GM15510 (cell line): ENCODE measurements around the gene EXOC4.

Experiments used
- POLR2A ChIP-seq: IDR thresholded peaks from 3 replicates; pipeline ENCODE4 v1.6.1; 2011; ENCODE audit warnings: borderline replicate concordance; ENCODE audit not compliant: insufficient read length; ENCODE audit errors: extremely low read depth

Gene EXOC4

DNA sequence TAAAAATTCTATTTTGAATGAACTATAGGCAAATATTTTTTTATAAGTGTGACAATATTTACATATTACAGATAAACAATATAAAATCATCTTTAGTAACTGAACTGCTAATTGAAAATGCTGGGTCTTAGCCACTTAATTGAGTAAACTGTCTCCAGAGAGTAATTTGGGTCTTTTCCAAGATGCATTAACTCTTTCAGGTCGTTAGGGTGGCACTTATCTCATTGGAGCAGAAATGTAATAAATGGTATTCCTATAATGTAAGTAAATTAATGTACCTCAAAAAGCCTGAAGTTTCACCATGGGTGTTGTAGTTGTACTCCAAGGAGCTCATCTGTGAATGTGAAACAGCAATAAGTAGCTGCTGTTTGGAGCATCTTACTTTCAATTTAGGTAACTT, 208.5 kb downstream of the EXOC4 start:
- no peak for TF ChIP-seq POLR2A

DNA sequence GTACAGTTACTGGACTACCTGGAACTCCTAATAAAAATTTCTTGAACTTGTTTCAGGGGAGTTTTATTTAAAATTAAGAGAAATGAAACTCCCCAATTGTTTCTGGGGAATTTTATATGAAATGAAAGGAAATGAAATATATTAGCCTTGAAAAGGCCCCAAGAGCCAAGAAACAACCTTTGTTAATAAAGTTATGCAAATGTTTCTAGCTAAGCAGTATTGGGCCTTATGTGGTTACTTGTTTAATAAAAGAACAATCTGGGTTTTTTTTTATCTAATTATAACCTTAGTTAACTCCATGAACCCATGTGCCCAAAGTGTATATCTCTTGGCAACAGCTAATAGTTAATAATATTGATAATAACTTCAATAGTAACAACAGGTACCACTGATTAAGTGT, 222.8 kb downstream of the EXOC4 start:
- TF ChIP-seq POLR2A = no peak

DNA sequence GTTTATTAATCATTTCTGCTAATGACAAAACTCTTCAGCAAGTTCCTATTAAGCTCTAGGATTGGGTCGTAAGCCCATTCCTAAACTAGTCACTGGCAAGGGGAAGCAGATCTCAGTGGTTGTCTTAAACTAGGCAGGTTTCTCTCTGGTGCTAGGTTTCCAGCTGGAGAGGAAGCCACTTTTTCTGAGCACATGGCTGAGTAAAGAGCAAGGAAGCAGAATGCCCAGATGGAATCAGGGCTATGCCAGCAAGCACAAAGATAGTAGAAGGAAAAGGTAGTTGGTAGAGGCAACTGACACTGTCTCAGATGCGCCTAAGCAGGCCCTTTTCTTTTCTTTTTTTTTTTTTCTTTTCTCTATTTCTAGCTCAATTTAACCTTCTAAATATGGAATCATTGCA, 224.9 kb downstream of the EXOC4 start:
- no peak for TF ChIP-seq POLR2A

- no peak for TF ChIP-seq POLR2A
Measured at GRCh38 chr7:133478591-133479135, 225.8 kb downstream of the EXOC4 start.

DNA sequence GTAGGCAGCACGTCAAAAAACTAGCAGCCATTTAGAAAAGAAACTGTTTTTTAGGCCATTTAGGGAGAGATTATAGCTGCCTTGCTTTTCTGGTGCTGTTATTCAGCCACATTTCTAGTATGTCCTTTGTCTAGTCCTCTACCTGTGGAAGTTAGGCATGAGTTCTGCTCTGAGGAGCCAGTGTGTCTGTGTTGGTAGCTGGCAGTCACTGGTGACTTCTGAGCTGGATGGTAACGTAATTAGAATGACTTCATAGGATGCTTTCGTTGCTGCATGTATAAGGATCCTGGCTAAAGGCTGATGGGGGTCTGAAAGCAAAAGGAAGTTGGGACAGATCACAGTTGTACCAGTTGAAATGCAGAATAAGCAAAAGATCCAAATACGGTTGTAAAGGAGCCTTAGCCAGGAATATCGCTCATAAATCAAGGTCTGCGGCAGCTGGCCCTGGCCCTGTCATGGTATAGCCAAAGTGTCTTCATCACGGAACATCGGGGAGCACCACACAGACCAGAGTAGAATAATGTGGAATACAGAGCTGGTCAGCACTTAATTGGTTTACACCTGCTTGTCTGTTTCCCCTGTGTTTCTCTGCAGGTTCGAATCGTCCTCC, 226.7 kb downstream of the EXOC4 start:
- TF ChIP-seq POLR2A = no peak

DNA sequence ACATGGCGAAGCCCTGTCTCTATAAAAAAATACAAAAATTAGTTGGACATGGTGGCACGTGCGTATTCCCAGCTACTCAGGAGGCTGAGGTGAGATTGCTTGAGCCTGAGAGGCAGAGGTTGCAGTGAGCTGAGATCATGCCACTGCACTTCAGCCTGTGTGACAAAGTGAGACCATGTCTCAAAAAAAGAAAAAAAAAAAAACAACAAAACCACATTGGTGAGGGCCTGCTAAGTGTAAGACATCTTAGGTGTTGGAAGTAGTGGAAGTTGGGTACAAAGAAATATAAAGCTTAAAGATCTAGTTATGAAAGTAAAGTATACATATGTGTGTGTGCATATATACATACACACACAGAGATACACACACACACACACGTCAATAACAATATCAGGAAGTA, 228.0 kb downstream of the EXOC4 start:
- no peak for TF ChIP-seq POLR2A

DNA sequence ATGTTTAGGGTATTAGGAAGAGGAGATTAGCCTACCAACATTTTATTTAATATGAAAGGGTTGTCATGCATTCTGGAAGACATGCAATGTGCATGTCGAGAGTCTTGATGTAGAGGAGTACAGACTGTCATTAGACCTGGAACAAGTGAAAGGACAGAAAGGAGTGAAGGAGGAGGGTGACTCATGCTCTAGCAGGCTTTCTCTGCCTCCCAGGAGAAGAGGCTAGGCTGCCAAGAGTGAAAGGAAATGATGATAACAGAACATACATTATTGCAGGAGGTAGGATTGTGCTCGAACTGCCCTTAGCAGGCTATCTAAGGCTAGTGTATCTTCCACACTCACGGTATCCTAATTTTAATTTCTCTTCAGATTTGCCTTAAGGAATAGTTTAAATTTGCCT, 228.8 kb downstream of the EXOC4 start:
- no peak for TF ChIP-seq POLR2A

- TF ChIP-seq POLR2A = no peak
Measured at GRCh38 chr7:133482599-133482998, 229.7 kb downstream of the EXOC4 start.

- TF ChIP-seq POLR2A = no peak
Measured at GRCh38 chr7:133484086-133484485, 231.2 kb downstream of the EXOC4 start.

DNA sequence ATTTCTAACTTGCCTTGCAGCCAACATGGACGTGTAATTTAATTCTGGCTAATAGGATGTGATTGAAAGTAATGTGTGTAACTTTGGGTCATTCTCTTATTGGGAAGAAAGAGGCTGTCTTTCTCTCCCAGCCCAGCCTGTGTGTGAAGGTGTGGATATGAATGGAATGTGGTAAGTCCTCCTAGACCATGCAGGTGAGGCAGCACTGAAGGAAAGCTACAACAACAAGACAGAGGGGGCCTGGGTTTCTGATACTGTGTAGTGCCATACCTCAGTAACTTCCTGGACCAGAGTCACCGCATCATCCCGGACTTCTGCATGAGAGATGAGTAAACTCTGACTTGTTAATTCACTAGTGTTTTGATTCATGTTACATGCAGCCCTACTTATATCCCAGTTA, 237.0 kb downstream of the EXOC4 start:
- TF ChIP-seq POLR2A = no peak

DNA sequence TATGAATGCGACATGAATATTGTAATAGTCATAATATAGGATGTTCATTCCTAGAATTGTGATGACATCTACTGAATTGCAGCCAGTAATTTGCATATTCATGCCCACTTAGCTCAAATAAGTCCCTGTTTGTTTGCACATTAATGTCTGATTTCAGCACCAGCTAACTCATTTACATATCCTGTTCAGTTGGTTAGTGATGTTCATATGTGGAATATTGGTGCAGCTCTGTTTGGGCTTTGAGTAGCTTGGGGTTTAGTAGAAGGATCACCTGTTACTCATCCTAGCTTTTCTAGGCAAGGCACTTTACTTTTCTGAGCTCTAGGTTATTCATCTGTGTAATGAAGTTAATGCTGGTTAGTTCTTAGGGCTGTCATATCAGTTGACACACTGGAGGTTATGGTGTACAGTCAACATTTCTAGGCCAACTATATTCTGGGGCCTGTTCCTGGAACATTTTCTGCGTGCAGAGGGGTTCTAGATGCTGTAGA, 238.4 kb downstream of the EXOC4 start:
- no peak for TF ChIP-seq POLR2A

DNA sequence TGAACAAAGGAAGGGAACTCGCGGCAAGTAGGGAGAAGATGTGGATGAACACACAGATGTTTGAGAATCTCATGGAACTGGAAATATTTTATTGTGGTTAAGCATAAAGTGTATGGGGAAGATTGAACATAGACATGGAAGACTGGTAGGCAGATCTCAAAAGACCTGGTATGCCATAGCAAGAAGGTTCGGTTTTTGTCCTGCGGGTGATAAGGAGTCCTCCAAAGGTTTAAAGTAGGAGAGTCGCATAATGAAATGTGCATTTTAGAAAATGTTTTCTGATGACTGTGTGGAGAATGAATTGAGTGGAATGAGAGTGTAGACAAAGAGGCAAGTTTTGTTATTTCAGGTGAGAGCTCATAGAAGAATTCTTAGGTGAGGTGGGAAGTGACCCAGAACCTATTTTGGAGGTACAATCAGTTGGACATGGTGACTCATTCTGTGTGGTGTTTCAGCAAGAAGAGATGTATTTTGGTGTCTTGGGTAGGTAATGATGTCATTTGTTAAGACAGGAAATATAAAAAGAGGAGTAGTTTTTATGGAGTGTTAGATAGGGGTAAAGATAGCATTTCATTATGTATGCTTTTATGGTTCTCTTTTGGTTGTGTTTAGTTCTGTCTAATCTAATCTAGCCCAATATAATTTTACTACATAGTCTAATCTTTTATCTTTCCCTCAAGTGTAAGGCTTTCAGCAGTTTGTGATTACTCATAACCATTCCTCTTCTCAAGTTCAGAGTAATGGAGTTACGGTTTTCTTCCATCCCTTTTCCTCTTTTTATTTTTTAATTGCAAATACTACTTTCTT, 239.2 kb downstream of the EXOC4 start:
- no peak for TF ChIP-seq POLR2A

- no peak for TF ChIP-seq POLR2A
Measured at GRCh38 chr7:133497061-133497460, 244.2 kb downstream of the EXOC4 start.

DNA sequence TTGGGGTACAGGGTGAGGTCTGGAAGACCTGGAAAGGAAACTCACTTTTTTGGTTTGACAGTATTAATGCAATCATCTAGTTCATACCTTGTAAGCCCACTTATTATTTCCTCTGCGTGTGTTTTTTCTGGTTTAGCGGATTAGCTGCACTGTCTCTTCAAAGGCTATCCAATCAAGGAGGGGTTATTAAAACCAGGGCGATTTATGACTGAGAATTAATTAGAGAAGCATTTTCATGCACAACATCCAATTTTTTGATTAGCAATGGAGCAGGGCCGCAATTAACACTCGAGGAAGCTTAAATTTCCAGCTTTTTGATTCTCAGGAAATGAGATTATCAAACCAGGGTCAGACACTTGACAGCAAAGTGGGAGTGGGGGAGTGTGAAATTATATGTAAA, 248.9 kb downstream of the EXOC4 start:
- no peak for TF ChIP-seq POLR2A

GRCh38 chr7:133502498-133502897, 249.6 kb downstream of the EXOC4 start:
- TF ChIP-seq POLR2A = no peak

DNA sequence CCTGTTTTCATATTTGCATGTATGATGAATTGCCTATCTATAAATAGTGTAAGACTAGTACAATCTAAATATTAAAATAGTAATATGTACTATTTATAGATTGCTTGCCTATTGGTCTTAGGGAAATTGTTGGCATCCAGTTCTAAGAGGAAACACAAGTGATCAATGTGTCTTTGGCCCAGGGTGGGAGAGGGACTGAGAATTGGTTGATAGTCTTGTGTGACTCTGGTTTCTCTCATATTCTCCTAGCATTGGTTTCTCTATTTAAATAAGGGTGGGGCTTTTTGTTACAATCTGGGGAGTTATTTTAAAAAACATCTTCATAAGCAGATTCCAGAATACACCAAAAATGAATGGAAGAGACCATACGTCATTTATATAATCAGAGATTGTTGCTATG, 250.1 kb downstream of the EXOC4 start:
- no peak for TF ChIP-seq POLR2A
